ENCODE measurements around the gene IGF2.

The IGF2 gene

DNA sequence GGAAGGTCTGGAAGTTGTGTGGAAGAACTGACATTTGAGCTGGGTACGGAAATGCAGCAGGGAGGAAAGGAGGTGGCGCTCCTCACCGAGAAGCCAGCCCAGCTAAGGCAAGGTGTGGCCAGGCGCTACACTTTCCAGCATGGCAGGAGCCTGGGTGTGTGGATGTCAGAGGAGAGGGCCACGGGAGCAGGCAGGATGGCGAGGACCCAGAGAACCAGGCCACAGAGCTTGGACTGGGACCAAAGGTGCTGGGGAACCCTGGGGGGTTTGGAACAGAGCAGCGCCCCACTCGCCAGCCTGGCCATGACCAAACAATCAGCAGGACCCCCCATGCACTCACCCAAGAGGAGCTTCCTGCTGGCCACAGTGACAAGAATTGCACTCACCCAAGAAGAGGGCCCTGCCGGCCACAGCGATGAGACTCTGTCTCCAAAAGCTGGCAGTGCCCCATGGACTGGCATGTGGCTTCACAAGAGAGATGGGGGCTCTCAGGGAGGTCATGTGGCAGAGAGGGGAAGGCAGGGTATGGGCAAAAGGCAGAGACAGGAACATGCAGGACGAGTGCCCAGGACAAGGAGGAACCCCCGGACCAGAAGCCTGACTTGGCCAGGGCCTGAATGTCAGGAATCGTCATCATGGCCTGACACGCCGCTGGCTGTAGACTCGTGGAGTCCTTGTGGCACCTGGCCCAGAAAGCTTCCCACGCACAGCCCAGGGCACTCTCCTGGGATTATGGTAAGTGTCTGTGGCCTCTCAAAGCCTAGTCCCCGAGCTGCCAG is 45.4 kb downstream of the IGF2 start:
- TF ChIP-seq, protein P1, sequence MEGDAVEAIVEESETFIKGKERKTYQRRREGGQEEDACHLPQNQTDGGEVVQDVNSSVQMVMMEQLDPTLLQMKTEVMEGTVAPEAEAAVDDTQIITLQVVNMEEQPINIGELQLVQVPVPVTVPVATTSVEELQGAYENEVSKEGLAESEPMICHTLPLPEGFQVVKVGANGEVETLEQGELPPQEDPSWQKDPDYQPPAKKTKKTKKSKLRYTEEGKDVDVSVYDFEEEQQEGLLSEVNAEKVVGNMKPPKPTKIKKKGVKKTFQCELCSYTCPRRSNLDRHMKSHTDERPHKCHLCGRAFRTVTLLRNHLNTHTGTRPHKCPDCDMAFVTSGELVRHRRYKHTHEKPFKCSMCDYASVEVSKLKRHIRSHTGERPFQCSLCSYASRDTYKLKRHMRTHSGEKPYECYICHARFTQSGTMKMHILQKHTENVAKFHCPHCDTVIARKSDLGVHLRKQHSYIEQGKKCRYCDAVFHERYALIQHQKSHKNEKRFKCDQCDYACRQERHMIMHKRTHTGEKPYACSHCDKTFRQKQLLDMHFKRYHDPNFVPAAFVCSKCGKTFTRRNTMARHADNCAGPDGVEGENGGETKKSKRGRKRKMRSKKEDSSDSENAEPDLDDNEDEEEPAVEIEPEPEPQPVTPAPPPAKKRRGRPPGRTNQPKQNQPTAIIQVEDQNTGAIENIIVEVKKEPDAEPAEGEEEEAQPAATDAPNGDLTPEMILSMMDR (IDR thresholded peaks at IDR 0.05; ENCODE audit: insufficient read depth, low read length, missing control alignments) = no peak
- ChIA-PET POLR2A (no interaction called here), CTCF (interaction anchor here (0.9 to 7.2 kb wide), 5 partner anchors 17 to 261 kb away, joined by 3 to 53 read pairs (median 4); no protein-coding TSS in a partner anchor)
- H3K4me3 ChIP-seq (ENCODE audit: low read depth, low read length) = no peak overlapping the region
- DNase-seq (ENCODE audit: low read depth, low spot score) = no peak

DNA sequence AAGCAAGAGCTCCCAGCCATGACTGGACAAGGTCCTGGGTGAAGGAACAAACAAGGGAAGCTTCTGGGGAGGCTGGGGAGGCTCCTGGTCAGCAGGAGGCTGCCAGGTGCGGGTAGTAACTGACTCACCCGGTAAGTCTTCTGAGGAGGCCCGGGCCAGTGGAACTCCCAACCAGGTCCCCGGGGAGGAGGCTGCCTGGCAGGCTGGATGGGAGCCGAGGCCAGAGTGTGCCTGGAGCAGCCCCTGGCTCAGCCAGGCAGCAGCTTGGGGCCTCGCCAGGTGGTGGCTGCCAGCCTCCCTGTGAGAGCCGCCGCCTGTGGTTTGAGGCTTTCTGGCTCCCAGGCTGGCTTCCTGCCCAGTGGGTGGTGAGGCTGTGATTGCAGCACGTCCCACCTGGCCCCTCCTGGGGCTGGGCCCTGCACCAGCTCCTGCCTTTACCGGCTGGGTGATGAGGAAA is 46.2 kb downstream of the IGF2 start:
- H3K4me3 ChIP-seq (ENCODE audit: low read depth, low read length) = no peak overlapping the region
- ChIA-PET POLR2A (no interaction called here), CTCF (interaction anchor here (0.7 to 7.2 kb wide), 4 partner anchors 16 to 212 kb away, joined by 3 to 53 read pairs (median 4); no protein-coding TSS in a partner anchor)
- TF ChIP-seq, protein P1 (IDR thresholded peaks at IDR 0.05; ENCODE audit: insufficient read depth, low read length, missing control alignments) = no peak
- no peak for DNase-seq (ENCODE audit: low read depth, low spot score)

DNA sequence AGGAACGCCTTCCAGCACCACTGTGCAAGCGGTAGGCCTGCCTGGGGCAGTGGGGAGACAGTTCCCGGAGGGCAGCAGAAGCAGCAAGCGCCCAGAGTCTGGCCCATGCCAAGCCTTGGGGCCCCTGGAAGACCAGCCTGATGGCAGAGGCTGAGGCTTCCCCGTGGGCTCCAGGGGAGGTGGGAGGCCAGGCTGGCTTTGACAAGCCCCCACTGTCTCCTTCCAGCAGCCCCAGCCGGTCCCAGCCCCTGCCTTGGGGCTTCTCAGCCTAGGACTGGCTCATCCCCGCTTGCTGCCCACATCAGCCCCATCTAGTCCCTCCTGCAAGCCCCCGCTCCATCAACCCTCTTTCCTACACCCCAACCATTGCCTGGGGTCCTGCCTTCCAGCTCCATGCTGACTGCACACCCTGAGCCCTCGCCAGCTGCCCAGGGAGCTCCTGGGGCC is 46.7 kb downstream of the IGF2 start:
- CTCF ChIA-PET = interaction anchor here (0.7 to 7.2 kb wide), 3 partner anchors 15 to 213 kb away, joined by 3 to 53 read pairs (median 4); no protein-coding TSS in a partner anchor
- DNase-seq (ENCODE audit: low read depth, low spot score) = no peak
- POLR2A ChIA-PET = no interaction called here
- TF ChIP-seq, protein P1 (IDR thresholded peaks at IDR 0.05; ENCODE audit: insufficient read depth, low read length, missing control alignments) = no peak
- no peak overlapping the region for H3K4me3 ChIP-seq (ENCODE audit: low read depth, low read length)

DNA sequence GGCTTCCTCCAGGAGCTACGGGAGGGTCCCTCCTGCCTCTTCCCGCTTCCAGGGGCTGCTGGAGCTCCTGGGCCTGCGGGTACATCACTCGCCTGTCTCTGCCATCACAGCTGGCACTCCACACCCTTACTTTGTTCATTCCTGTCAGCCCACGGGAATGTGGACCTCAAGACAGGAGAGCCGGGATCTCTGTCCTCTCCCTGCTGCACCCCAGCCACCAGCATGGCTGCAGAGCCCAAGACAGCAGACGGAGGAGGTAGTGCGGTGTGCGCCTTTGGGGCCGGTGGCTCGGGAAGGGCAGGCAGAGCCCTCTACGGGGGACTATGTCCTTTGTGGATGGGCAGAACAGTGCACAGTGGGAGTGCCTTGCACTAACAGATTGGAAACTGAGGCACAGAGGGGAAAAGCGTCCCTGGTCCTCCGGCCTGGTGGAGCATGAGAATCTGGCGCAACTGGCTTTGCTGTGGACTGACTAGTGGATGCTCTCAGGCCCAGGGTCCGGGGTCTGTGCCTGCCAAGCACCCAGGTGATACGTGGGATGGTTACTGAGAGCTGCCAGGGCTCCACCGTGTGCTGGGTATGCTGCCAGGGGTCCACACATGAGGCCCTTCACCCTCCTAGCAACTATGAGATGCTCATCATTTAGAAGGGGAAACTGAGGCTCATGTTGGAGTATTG is 47.3 kb downstream of the IGF2 start:
- ChIA-PET CTCF (interaction anchor here (7.2 kb wide), 1 partner anchor 60 kb away, joined by 53 read pairs; no protein-coding TSS in a partner anchor), POLR2A (no interaction called here)
- no peak overlapping the region for H3K4me3 ChIP-seq (ENCODE audit: low read depth, low read length)
- TF ChIP-seq, protein P1 (IDR thresholded peaks at IDR 0.05; ENCODE audit: insufficient read depth, low read length, missing control alignments) = no peak
- no peak for DNase-seq (ENCODE audit: low read depth, low spot score)

DNA sequence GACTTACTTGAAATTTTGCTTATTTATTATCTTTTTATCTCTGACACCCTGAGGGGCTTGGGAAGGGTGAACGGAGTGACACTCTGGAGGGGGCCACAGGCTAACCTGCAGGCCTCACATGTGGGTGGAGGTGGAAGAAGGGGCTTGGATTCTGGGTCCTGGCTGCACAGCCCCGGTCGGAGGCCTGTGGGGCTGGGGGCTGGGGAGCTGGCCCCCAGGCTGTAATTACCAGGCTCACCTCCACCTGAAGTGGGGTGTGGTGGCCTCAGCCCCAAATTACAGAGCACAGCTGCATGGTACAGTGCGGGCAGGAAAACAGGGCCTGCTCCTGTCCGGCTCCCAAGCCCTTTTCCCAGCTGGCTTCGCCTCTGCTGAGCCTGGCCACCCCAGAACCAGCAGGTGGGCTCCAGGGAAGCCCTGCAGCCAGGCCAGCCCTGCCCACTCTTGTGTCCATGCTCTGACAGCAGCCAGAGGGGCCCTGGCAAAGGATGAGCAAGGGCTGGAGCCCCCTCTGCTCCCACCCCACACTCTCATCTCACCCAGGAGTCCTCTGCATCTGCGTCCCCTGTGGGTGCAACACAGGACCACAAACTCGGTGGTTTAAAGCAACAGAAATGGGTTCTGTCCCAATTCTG is 48.0 kb downstream of the IGF2 start:
- H3K4me3 ChIP-seq (ENCODE audit: low read depth, low read length) = no peak overlapping the region
- TF ChIP-seq, protein P1 (IDR thresholded peaks at IDR 0.05; ENCODE audit: insufficient read depth, low read length, missing control alignments) = no peak
- no peak for DNase-seq (ENCODE audit: low read depth, low spot score)
- ChIA-PET CTCF (interaction anchor here (7.2 kb wide), 1 partner anchor 61 kb away, joined by 53 read pairs; no protein-coding TSS in a partner anchor), POLR2A (no interaction called here)

Measured in AG04449 (cell line).